Measurements from ENCODE around the gene CCSER1. TPM values are rescaled to one million over a fixed set of nuclear protein-coding genes. Genes with fewer than 3 reads are reported as not detected.
"Not testable (repeated sequence)": the region's sequence is repeated elsewhere in the genome, so short reads cannot be mapped to it uniquely, and the experiment has no call there.

The CCSER1 gene
- total and polyA plus RNA-seq, 2 experiments from 2014 or later: not detected

GRCh38 chr4:90876296-90876695 is 749.1 kb downstream of the CCSER1 start:
- H3K4me1 ChIP-seq (ENCODE audit: insufficient read depth): no peaks in the 10 kb centered on the region
- H3K4me2 ChIP-seq (ENCODE audit: unreplicated experiment): no peak overlapping the region
- TF ChIP-seq EZH2 (IDR thresholded peaks at IDR 0.05; ENCODE audit: insufficient read depth, poor library complexity, severe bottlenecking) (no peak), EZH2phosphoT487 (IDR thresholded peaks at IDR 0.05; ENCODE audit: insufficient read depth, low read depth) (no peak)
- 9 to 13% methylated on average over 1 of the region's 1 CpG for WGBS, 2 experiments (ENCODE audit: low coverage in 1 of 2, low lambda C conversion rate in 2 of 2, missing lambda C conversion rate in 2 of 2)
- no peaks in the 10 kb centered on the region for H4K20me1 ChIP-seq (ENCODE audit: insufficient read depth)
- DNase-seq: no peak
- H3K27me3 ChIP-seq (replicated peaks; ENCODE audit: insufficient read depth): no peaks in the 10 kb centered on the region
- in situ Hi-C loops (cut with MboI): no loop called here
- H2AFZ ChIP-seq: no peak overlapping the region
- no peaks in the 10 kb centered on the region for H3K9me2 ChIP-seq (ENCODE audit: insufficient read depth)
- no peak overlapping the region for H3K9ac ChIP-seq
- no peaks in the 10 kb centered on the region for H3K79me2 ChIP-seq (ENCODE audit: insufficient read depth)
- no peaks in the 10 kb centered on the region for H3K36me3 ChIP-seq (ENCODE audit: low read depth)
- no peaks in the 10 kb centered on the region for H3K9me3 ChIP-seq (ENCODE audit: low read depth)
- H3K4me3 ChIP-seq: no peak overlapping the region
- no peak overlapping the region for H3K27ac ChIP-seq
- H3F3A ChIP-seq (ENCODE audit: insufficient read depth): no peaks in the 10 kb centered on the region

- 6 to 13% methylated on average over 3 of the region's 3 CpGs for WGBS, 2 experiments (ENCODE audit: low coverage in 1 of 2, low lambda C conversion rate in 2 of 2, missing lambda C conversion rate in 2 of 2)
- in situ Hi-C loops (cut with MboI): no loop called here
Observed at GRCh38 chr4:90883519-90883918, 756.3 kb downstream of the CCSER1 start.

GRCh38 chr4:90888571-90888970 is 761.4 kb downstream of the CCSER1 start:
- Histone ChIP-seq H3K9ac (no peak overlapping the region), H3K27me3 (replicated peaks; ENCODE audit: insufficient read depth) (no peaks in the 10 kb centered on the region), H3K36me3 (ENCODE audit: low read depth) (no peaks in the 10 kb centered on the region), H4K20me1 (ENCODE audit: insufficient read depth) (no peaks in the 10 kb centered on the region), H3F3A (ENCODE audit: insufficient read depth) (no peaks in the 10 kb centered on the region), H3K4me2 (ENCODE audit: unreplicated experiment) (no peak overlapping the region), H2AFZ (no peak overlapping the region), H3K9me3 (ENCODE audit: low read depth) (no peaks in the 10 kb centered on the region), H3K4me1 (ENCODE audit: insufficient read depth) (no peaks in the 10 kb centered on the region), H3K79me2 (ENCODE audit: insufficient read depth) (no peaks in the 10 kb centered on the region), H3K27ac (no peak overlapping the region), H3K9me2 (ENCODE audit: insufficient read depth) (no peaks in the 10 kb centered on the region), H3K4me3 (no peak overlapping the region)
- TF ChIP-seq EZH2 (IDR thresholded peaks at IDR 0.05; ENCODE audit: insufficient read depth, poor library complexity, severe bottlenecking) (no peak), EZH2phosphoT487 (IDR thresholded peaks at IDR 0.05; ENCODE audit: insufficient read depth, low read depth) (no peak)
- no peak for DNase-seq
- in situ Hi-C loops (cut with MboI): no loop called here
- 9 to 18% methylated on average over 2 of the region's 2 CpGs for WGBS, 2 experiments (ENCODE audit: low coverage in 1 of 2, low lambda C conversion rate in 2 of 2, missing lambda C conversion rate in 2 of 2)

More at GRCh38 chr4:90883519-90883918, 756.3 kb downstream of the CCSER1 start:
- TF ChIP-seq EZH2phosphoT487 (IDR thresholded peaks at IDR 0.05; ENCODE audit: insufficient read depth, low read depth) (no peak), EZH2 (IDR thresholded peaks at IDR 0.05; ENCODE audit: insufficient read depth, poor library complexity, severe bottlenecking) (no peak)
- DNase-seq: no peak
- Histone ChIP-seq H3K9me3 (ENCODE audit: low read depth) (no peaks in the 10 kb centered on the region), H3K79me2 (ENCODE audit: insufficient read depth) (no peaks in the 10 kb centered on the region), H3K9me2 (ENCODE audit: insufficient read depth) (no peaks in the 10 kb centered on the region), H2AFZ (no peak overlapping the region), H3F3A (ENCODE audit: insufficient read depth) (no peaks in the 10 kb centered on the region), H3K27ac (no peak overlapping the region), H3K27me3 (replicated peaks; ENCODE audit: insufficient read depth) (no peaks in the 10 kb centered on the region), H3K4me3 (no peak overlapping the region), H3K9ac (no peak overlapping the region), H3K36me3 (ENCODE audit: low read depth) (no peaks in the 10 kb centered on the region), H3K4me1 (ENCODE audit: insufficient read depth) (no peaks in the 10 kb centered on the region), H3K4me2 (ENCODE audit: unreplicated experiment) (no peak overlapping the region), H4K20me1 (ENCODE audit: insufficient read depth) (no peaks in the 10 kb centered on the region)

DNA sequence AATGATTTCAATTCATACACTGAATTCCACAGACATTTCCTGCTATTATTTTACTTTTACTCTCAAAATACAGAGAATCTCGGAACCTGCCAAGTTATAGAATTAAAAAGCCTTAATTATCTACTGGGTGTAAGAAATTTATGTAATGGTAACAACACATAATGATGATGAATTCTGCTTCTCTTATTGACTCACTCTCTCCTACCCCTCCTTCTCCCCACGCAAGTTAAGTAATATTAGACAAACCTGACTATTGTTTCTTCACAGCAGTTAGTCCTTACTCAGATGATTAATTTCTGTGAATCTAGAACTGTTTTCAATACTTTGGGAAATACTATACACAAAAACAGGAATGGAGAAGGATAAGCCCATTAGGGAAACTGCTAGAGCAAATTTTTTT is 762.0 kb downstream of the CCSER1 start:
- TF ChIP-seq EZH2phosphoT487 (IDR thresholded peaks at IDR 0.05; ENCODE audit: insufficient read depth, low read depth) (no peak), EZH2 (IDR thresholded peaks at IDR 0.05; ENCODE audit: insufficient read depth, poor library complexity, severe bottlenecking) (no peak)
- Histone ChIP-seq H3K79me2 (ENCODE audit: insufficient read depth) (no peaks in the 10 kb centered on the region), H3K36me3 (ENCODE audit: low read depth) (no peaks in the 10 kb centered on the region), H3K4me3 (no peak overlapping the region), H2AFZ (no peak overlapping the region), H3K27ac (no peak overlapping the region), H3K9ac (no peak overlapping the region), H3K27me3 (replicated peaks; ENCODE audit: insufficient read depth) (no peaks in the 10 kb centered on the region), H4K20me1 (ENCODE audit: insufficient read depth) (no peaks in the 10 kb centered on the region), H3K9me3 (ENCODE audit: low read depth) (no peaks in the 10 kb centered on the region), H3K4me2 (ENCODE audit: unreplicated experiment) (no peak overlapping the region), H3K4me1 (ENCODE audit: insufficient read depth) (no peaks in the 10 kb centered on the region), H3F3A (ENCODE audit: insufficient read depth) (no peaks in the 10 kb centered on the region), H3K9me2 (ENCODE audit: insufficient read depth) (no peaks in the 10 kb centered on the region)
- in situ Hi-C loops (cut with MboI): no loop called here
- DNase-seq: no peak
- 11 to 18% methylated on average over 2 of the region's 2 CpGs for whole genome bisulfite sequencing, 2 experiments (ENCODE audit: low coverage in 1 of 2, low lambda C conversion rate in 2 of 2, missing lambda C conversion rate in 2 of 2)

GRCh38 chr4:90903413-90903812 is 776.2 kb downstream of the CCSER1 start:
- H3K79me2 ChIP-seq (ENCODE audit: insufficient read depth); H3K9me3 ChIP-seq (ENCODE audit: low read depth); H4K20me1 ChIP-seq (ENCODE audit: insufficient read depth); H3K9ac ChIP-seq; H3F3A ChIP-seq (ENCODE audit: insufficient read depth); H2AFZ ChIP-seq; in situ Hi-C loops (cut with MboI); H3K36me3 ChIP-seq (ENCODE audit: low read depth); H3K4me1 ChIP-seq (ENCODE audit: insufficient read depth); H3K27ac ChIP-seq; H3K9me2 ChIP-seq (ENCODE audit: insufficient read depth); H3K4me3 ChIP-seq; H3K4me2 ChIP-seq (ENCODE audit: unreplicated experiment); DNase-seq; H3K27me3 ChIP-seq (replicated peaks; ENCODE audit: insufficient read depth): not testable (repeated sequence)
- WGBS, 2 experiments (ENCODE audit: low coverage in 1 of 2, low lambda C conversion rate in 2 of 2, missing lambda C conversion rate in 2 of 2): 0 to 3% methylated on average over 1 of the region's 1 CpG

Measured in GM23248 (cell line).